ENCODE measurements around the gene MFRP. TPM values are rescaled to one million over a fixed set of nuclear protein-coding genes. Genes with fewer than 3 reads are reported as not detected.

Gene MFRP
- total RNA-seq, 1 donor from 2014 or later, result not detected

DNA sequence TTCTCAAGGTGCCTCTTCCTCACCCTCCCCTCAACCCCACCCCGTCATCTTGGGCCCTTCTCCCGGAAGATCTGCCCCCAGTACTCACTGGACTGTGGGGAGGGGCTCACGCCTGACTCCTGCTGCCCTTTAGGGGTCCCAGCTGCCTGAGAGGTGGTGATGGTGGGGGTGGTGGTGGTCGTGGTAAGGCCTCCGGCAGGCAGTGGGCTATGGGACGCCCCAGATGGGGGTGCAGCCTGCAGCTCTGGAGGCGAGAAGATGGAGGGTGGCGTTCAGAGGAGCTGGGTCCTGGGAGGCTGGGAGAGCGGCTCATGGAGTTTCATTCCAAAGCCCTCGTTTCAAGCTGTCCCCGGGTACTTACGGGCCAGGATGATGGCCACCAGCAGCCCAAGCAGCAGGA is 820 bp downstream of the MFRP start:
- TF ChIP-seq, protein P1, sequence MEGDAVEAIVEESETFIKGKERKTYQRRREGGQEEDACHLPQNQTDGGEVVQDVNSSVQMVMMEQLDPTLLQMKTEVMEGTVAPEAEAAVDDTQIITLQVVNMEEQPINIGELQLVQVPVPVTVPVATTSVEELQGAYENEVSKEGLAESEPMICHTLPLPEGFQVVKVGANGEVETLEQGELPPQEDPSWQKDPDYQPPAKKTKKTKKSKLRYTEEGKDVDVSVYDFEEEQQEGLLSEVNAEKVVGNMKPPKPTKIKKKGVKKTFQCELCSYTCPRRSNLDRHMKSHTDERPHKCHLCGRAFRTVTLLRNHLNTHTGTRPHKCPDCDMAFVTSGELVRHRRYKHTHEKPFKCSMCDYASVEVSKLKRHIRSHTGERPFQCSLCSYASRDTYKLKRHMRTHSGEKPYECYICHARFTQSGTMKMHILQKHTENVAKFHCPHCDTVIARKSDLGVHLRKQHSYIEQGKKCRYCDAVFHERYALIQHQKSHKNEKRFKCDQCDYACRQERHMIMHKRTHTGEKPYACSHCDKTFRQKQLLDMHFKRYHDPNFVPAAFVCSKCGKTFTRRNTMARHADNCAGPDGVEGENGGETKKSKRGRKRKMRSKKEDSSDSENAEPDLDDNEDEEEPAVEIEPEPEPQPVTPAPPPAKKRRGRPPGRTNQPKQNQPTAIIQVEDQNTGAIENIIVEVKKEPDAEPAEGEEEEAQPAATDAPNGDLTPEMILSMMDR (conservative IDR thresholded peaks at IDR 0.05; ENCODE audit: low read depth, low read length), result no peak
- DNase-seq (ENCODE audit: low read depth), result no peak
- no peak overlapping the region for H3K4me3 ChIP-seq (ENCODE audit: low read depth, low read length)

DNA sequence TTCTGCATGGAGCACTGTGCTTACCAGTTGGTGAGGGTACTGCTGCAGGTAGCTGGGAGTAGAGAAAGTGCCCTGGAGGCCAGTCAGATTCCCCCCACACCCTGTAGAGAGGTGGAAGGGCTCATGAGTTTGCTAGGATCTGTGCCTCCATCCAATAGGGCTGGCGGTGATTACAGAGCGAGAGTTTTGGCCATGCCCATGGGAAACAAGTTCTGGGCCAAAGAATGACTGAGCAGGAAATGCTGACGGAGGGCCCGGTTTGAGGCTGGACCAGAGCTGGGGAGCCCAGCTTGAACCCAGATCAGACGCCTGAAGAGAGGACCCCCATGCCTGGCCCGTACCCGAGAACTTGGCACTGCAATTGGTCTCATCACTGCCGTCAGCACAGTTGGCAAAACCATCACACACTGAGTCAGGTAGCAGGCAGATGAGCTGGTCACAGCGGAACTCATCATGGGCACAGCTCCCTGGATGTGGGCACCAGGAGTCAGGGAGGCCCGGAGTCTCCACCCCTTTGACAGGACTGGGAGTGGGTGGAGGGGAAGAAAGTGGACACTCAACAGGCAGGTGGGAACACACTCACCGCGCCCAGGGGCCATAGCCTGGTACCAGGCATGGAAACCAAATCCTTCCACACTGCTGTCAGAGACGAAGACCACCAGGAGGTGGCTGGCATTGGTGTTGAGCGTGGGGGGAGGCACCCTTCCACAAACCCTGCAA is 2.1 kb downstream of the MFRP start:
- no peak for DNase-seq (ENCODE audit: low read depth)
- TF ChIP-seq, protein P1 (conservative IDR thresholded peaks at IDR 0.05; ENCODE audit: low read depth, low read length), result no peak
- H3K4me3 ChIP-seq (ENCODE audit: low read depth, low read length), result no peak overlapping the region

DNA sequence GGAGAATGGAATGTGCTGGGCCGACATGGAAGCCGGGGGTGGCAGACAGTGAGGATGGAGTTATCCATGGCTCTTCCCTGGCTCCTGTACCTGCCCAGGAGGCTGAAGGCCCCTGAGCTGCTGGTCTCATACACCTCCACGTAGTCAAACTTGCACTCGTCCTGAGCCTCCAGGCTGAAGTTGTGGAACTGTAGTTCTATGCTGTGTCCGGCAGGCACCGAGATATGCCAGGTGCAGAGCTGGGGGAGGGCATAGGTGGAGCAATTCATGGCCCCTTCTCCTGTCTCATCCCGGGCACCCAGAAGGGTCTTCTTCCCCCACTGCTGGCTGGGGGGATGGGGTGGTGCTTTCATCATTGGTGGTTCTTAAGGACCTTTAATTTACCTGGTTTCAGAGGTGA is 2.8 kb downstream of the MFRP start:
- DNase-seq (ENCODE audit: low read depth), result no peak
- H3K4me3 ChIP-seq (ENCODE audit: low read depth, low read length), result no peak overlapping the region
- TF ChIP-seq, protein P1 (conservative IDR thresholded peaks at IDR 0.05; ENCODE audit: low read depth, low read length), result no peak

DNA sequence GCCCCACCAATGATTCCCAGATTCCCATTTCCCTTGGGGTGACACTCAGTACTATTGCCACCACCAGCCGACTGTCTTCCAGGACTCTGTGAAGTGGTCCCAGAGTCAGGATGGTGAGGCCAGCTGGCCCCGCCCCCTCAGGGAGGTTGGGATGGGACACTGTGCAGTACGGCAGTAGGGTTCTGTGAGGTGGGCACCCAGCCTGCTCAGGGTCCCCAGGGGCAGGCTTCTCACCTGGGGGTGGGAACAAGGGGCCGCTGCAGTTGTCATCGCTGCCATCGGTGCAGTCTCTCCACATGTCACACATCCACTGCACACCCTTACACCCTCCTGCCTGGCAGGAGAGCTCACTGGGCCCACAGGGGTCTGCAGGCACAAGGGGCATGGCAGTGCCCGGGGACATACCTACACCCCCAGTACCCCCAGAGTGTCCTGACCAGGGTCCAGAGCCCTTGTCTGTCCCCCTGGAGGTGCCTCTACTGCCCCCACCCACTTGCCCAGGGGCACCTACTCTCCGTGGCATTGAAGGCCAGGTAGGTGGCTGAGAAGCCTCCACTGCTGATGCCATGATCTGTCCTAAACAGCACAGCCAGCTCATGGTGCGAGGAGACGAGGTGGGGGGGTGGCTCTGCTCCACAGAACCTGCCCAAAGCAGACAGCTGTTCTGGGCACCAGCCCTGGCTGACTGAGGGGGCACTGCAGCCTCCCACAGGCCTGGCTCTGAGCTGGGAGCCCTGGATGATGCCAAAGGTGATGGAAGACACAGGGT is 4.0 kb downstream of the MFRP start:
- DNase-seq (ENCODE audit: low read depth), result no peak
- TF ChIP-seq, protein P1 (conservative IDR thresholded peaks at IDR 0.05; ENCODE audit: low read depth, low read length), result no peak
- H3K4me3 ChIP-seq (ENCODE audit: low read depth, low read length), result no peak overlapping the region

DNA sequence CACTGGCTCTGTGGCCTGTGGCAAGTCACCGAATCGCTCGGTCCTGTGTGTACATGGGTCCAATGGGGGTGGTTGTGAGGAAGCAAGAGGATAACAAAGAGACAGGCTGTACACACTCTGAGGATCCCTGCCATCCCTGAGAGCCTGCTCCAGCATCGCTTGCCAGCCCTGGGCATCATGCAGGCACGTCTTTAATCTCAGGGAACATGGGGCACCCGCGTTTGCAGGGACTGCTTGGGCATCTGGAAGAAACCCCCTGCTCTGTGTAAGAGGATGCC is 4.5 kb downstream of the MFRP start:
- no peak overlapping the region for H3K4me3 ChIP-seq (ENCODE audit: low read depth, low read length)
- TF ChIP-seq, protein P1 (conservative IDR thresholded peaks at IDR 0.05; ENCODE audit: low read depth, low read length), result no peak
- DNase-seq (ENCODE audit: low read depth), result no peak

- H3K4me3 ChIP-seq (ENCODE audit: low read depth, low read length), result no peak overlapping the region
- DNase-seq (ENCODE audit: low read depth), result no peak
- TF ChIP-seq, protein P1 (conservative IDR thresholded peaks at IDR 0.05; ENCODE audit: low read depth, low read length), result no peak
Measured at GRCh38 chr11:119341222-119342022, 5.1 kb downstream of the MFRP start.
